GM19023 (cell line): ENCODE data around the gene CTAG2.
"Not testable (repeated sequence)": the region's sequence is repeated elsewhere in the genome, so short reads cannot be mapped to it uniquely, and the experiment has no call there.

Source experiments
- ATAC-seq: cut with Tn5 transposase; IDR thresholded peaks from one replicate; pipeline ENCODE4 v1.9.1; 2021; ENCODE audit warnings: mild to moderate bottlenecking, moderate library complexity; ENCODE audit not compliant: unreplicated experiment

The CTAG2 gene

DNA sequence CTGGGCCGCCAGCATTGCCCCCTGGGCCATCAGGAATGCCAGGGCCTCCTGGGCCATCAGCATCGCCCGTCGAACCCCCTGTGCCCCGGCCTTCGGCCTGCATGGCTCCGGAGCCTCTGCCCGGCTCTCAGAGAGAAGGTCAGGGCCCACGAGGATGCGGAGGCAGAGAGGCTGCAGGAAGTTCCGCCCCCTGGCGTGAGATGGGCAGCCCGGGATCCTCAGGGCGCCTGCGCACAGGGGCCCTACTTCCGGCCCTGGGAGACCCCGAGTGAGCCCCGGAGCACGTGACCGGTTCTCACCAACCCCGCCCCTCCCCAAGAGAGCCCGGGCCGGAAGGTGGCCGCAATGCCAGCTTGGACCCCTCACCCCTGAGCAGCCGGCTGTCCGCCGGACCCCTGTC lies at the start of gene CTAG2:
Gene CTAG2 (minus strand): TSS at position 167 of the 400 bp plus-strand sequence. CDS start 64 bp downstream, at position 103.
- ATAC-seq: not testable (repeated sequence)

DNA sequence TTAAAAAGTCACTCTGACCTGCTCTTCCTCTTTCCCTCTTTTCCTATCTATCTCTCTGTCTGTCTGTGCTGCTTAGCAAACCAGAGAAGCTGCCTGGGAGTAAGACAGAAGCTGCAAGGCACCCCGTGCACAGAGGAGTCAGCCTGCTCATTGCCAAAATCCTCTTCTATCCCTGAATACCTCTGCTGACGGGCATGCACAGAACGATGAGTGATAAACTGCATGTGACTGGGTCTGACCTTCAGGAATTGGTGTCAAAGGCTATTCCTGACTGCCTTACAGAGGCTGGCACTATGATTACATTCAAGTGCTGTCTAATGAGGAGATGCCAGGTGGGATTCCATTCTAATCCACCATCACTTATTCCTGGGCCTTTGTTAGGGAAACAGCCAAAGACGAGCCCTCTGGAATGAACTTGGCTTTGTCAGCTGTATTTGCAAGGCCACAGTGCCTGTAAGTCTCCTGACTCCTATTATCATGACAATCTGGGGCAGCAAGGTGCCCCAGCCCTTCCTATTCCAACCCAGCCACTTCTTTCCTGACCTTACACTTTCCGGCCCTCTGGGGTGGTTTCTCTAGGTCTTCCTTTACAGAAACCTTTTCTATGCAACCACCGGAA lies 45.4 kb upstream of the CTAG2 start:
- ATAC-seq: no peak

DNA sequence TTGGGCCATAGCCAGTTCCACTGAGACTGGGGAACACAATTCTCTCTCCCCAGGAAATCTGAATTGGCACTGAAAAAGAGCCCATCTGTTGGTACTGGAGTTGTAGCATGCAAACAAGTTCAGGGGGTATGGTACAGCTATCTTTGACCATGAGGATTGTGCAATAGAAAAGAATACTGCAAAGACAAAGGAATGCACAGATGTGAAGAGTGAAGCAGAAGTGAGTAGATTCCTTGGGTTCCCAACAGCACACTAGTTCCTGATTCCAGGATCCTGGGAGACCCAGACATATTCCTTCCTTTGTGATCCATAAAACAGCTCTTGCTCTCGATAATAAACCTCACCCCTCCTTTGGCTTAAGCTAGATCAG lies 43.3 kb upstream of the CTAG2 start:
- ATAC-seq: no peak

DNA sequence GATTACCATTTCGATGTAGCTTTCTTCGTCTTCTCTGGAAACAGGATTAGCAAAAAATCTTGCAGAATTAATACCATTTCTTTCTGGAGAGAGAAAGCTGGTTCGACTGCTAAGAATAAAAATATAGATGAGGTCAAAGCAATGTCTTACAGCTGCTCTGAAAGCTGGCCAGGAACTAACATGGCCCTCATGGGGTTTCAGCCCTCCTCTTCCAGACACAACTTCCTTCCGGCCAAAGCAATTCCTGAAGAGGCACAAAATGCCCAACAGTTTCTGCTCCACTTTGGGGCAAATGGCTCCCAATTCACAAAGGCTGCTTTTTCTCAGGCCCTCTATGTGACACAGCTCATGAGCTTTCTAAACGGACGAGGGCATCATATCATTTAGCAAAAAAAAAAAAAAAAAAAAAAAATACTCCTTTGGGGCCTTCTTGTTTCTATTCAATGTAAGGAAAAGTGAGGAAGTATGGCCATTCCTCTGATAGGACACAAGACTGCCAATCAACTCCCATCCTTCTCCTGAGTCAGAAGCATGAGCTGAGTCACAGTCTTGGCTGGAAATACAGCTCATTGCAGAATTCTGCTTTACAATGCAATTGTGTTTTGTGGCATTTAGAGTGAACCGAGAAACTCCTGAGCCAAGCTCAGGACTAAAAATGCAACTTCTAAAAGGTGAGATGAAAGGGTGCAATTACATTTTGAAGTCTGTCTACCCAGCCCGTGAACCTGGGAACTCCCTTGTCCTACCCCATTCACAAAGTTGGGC lies 42.7 kb upstream of the CTAG2 start:
- no peak for ATAC-seq

DNA sequence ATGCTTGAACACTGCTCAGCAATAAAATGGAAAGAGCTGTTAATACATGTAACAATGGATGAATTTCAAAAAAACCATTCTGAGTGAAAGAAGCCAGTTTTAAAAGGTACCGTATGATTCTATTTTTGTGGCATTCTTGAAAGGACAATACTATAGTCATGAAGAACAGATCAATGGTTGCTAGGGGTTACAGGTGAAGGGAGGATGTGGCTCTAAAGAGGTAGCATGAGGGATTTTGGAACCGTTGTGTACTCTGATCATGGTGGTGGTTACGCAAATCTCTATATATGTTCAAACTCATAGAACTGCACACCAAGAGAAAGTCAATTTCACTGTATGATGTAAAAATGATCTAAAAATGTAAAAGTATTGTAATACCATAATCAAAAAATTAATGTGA lies 40.0 kb upstream of the CTAG2 start:
- ATAC-seq: no peak

DNA sequence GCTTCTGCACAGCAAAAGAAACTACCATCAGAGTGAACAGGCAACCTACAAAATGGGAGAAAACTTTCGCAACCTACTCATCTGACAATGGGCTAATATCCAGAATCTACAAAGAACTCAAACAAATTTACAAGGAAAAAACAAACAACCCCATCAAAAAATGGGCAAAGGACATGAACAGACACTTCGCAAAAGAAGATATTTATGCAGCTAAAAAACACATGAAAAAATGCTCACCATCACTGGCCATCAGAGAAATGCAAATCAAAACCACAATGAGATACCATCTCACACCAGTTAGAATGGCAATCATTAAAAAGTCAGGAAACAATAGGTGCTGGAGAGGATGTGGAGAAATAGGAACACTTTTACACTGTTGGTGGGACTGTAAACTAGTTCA lies 37.1 kb upstream of the CTAG2 start:
- ATAC-seq: not testable (repeated sequence)

DNA sequence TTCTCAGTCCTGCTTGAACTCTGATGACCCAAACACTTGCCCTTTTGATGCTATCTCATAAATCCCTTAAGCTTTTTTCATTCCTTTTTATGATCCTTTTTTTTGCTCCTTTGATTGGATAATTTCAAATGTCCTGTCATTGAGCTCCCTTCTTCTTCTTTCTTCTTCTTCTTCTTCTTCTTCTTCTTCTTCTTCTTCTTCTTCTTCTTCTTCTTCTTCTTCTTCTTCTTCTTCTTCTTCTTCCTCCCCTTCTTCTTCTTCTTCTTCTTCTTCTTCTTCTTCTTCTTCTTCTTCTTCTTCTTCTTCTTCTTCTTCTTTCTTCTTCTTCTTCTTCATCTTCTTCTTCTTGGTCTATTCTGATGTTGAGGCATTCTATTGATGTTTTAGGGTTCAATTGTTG lies 18.7 kb upstream of the CTAG2 start:
- ATAC-seq: not testable (repeated sequence)

DNA sequence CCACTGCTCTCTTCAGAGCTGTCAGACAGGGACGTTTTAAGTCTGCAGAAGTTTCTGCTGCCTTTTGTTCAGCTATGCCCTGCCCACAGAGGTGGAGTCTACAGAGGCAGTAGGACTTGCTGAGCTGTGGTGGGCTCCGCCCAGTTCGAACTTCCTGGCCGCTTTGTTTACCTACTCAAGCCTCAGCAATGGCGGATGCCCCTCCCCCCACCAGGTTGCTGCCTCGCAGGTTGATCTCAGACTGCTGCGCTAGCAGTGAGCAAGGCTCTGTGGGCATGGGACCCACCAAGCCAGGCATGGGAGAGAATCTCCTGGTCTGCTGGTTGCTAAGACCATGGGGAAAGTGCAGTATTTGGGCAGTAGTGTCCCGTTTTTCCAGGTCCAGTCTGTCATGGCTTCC lies 17.5 kb upstream of the CTAG2 start:
- ATAC-seq: not testable (repeated sequence)

DNA sequence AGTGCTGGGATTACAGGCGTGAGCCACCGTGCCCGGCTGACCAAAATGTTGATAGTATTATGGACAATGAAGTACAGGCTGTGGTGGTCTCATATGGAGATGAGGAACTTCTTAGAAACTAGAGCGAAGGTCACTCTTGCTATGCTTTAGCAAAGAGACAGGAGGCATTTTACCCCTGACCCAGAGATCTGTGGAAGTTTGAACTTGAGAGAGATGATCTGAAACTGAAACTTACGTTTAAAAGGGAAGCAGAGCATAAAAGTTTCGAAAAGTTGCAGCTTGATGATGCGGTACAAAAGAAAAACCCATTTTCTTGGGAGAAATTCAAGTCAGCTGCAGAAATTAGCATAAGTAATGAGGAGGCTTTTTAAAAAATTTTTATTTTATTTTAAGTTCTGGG lies 8.5 kb upstream of the CTAG2 start:
- no peak for ATAC-seq

DNA sequence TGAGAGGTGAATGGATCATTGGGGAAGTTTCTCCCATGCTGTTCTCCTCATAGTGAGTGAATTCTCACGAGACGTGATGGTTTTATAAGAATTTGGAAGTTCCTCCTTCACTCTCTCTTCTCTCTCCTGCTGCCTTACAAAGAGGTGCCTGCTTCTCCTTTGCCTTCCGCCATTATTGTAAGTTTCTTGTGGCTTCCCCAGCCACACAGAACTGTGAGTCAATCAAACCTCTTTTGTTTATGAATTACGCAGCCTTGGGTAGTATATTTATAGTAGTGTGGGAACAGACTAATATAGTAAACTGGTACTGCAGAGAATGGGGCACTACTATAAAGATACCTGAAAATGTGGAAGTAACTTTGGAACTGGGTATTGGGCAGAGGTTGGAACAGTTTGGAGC lies 7.8 kb upstream of the CTAG2 start:
- ATAC-seq: no peak

DNA sequence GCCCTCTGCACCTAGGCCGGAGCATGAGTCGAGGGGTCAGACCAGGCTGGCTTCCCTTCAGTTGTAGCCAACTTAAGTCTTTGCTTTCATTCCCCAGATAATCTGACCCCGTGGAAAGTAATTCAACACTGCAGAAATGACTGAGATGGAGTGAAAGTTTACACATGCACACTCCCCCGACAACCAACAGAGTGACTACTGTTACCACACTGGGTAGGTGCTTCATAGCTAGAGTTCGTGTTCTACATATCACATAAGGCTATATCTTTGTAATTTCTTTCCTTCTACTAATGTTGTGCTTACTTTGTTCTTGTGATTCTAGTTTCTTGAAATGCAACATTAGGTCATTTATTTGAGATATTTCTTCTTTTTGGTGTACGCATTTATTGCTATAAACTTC lies 7.2 kb upstream of the CTAG2 start:
- no peak for ATAC-seq

DNA sequence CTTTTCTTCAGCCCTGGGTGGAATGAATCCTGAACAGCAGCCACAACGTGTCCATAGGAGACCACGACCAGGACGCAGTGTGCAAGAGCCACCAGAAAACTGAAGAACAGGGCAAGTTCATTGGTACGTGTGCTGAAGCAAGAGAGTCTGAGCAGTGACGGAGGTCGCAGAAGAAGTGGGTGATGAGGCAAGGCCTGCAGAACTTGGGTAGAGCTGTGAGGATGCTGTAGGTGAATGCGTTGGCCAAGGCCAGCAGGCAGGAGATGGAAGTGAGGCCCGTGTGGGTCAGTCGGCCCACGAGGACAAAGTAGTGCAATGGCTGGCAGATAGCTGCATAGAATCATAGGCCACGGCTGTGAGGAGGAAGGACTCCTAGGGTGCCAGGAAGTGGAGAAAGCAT lies 5.6 kb upstream of the CTAG2 start:
- ATAC-seq: no peak

DNA sequence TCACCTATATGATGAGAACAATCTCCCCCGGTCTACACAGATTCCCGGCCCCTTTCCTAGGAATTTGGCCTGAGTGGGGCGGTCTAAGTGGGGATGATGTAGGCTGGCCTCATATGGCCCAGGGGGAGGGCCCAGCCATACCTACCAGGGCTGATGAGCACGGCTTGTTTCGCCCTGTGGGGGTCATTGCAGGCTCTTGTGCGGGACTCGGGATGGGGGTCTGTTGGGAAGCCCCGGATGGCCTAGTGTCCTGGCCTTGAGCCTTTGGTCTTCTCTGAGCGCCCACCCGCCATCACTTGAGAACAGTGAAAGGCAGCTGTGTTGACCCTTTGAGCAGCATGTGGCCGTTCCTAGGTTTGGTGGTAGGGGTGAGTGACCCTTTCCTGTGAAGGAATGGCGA lies 4.8 kb upstream of the CTAG2 start:
- no peak for ATAC-seq

DNA sequence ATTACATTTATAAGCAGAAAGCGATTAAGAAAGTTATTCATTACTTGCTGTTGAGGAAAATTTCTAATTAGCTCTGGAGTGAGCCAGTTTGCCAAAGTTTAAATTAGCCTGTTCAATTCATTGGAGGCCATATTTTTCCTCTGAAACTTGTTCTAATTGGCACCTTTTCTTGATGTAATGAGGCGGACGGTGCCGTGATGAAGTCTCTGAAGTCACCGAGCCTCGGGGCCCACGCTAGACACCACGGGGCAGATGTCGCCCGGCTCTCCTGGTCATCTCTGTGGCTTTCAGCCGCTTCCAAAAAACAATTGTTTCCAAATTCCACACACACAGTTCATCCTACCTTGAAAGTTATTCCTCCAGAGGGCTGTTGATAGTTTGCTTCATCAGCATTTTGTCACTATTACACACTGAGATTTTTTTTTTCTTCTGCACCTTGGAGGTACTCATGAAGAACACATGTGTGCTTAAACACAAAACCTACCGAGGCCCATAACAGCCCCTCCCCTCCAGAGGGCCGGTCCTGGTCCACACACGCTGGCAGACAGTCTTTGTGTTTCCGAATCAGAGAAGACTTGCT lies 3.9 kb upstream of the CTAG2 start:
- no peak for ATAC-seq

DNA sequence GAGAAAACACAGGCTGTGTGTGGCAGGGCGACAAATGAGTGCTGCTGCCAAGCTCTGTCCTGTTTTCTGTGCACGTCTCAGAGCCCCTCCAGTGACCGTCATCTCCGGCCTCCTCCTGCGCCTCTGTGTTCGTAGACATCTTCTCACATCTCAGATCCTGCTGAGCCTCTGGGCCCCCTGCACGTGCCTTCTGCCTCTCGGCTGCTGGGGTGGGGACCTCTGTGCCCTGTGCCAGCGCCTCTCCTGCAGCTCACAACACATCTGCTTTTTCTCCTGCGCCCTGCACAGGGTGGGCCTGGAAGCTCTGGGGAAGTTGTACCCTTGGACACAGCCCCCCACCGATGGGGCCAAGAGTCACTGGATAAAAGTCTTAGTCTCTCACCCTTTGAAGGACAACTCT lies 2.4 kb upstream of the CTAG2 start:
- no peak for ATAC-seq

DNA sequence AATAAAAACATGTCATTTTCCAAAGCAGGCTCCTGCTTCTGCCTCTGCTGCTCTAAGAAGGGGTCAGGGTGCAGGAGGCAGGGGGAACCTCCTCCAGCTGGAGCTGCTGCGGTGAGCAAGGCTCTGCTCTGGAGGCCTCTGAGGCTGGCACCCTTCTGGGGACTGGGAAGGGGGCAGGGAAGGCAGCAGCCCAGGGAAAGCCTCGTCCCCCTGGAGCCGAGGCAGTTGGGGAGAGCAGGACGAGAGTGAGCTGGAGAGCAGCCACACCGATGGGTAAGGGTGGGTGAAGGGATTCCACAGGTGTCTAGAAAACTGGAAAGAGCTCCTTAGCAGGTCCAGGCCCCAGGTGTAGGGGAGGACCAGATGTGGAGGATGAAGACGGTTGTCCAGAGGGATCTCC lies 2.0 kb upstream of the CTAG2 start:
- ATAC-seq: no peak

DNA sequence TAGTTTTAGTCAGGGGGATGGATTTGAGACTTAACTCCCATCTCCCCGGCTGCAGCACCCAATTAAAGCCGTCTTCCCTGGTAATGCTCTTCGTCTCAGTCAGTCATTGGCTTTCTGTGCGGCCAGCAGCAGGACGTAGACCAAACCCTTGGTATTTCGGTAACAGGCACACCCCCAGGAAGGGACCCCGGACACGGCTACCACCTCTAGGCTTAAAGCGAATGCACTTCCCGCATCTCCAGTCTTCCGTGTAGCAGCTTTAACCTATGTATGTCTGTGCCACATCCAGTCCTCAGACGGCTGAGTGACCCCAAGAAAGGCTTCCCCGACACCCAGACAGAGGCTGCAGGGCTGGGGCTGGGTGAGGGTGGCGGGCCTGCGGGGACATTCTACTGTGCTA lies 1.5 kb upstream of the CTAG2 start:
- no peak for ATAC-seq

DNA sequence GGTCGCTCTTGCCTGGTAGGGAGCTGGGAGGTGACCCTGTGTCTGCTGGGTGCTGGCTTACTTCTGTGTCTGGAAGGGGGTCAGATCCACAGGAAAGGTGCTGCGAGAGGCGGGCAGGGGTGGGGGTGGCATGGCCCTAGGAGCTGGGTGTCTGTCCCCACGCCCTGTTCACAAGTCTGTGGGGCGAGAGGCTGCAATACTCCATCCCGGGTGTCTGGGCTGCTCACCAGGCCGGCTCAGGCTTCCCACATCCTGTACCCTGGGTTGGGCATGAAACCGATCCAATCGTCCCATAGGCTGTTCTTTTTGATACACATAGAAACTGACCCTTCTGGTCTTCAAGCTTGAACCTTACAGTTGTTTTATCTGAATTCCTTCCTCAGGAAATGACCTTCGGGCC lies 993 bp upstream of the CTAG2 start:
- no peak for ATAC-seq

DNA sequence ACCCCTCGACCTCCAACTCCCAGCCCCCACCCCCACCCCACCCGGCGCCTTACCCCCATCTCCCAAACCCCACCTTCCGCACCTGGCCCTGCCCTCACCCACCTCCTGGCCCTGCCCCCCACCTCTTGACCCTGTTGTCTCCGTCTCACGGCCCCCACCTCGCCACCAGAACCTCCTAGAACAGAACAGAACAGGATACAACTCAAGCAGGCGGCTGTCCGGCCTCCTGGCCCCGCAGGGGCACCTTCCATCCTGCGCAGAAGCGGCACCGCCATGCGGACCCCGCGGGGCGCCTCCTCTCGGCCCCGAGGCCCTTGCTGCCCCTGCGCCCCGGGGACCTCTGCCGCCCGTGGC lies 354 bp downstream of the CTAG2 start:
- ATAC-seq: no peak

DNA sequence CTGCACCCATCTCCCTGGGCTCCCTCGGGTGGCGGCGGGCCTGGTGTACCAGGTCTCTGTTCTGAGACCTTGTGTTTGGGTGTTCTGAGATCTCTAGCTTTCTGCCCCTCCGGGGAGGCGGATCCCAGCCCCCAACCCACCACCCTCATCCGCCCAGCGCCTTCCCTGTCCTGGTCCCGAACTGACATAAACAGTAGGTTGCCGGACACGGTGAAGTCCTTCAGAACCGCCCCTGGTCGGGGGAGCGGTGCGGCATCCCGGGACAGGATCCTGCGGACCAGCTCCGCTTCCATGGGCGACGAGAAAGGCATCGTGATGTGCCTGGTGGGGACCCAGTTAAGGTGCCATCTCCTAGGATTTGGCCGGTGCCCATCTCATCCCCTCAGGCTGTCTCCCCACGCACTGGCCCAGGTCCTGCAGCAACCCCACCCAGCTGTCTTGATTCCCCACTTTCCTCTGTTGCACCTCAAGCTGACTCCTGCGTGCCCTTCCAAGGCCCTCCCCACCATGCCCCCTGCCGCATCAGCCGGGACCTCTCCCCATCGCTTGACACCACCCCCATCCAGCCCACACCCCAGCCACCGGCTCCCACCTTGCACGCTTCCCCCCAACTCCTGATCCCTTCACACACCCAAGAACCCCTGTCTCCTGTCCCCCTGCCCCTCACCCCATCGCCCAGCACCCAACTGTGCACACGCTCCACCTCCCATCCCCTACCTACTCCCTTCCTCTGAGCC lies 900 bp downstream of the CTAG2 start:
- no peak for ATAC-seq

DNA sequence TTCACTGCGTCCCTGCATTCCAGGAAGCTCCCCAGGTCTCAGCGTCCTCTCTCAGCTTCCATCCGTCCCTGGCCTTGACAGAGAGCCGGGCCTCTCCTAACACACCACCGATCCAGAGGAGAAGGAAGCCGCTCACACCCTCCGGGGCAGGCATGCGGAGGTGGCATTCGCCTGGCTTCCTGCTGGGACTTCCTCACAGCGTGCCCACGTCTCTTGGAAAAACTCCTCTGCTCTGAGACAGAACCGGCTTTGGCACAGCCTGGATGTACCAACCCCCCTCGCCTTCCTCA lies 3.2 kb downstream of the CTAG2 start:
- no peak for ATAC-seq
